PC-9 (cell line): Measurements from ENCODE around the gene RPTOR. TPM values are rescaled to one million over a fixed set of nuclear protein-coding genes. Genes with fewer than 3 reads are reported as not detected.

Experiments
- BruUV-seq: library from RNA; stranded (reverse); fragments of 400-500 nt; replicated peaks from 2 replicates; lab custom pipeline; 2021; lab: Mats Ljungman, UMichigan
- CTCF ChIA-PET: fragments of 300-600 bp; sonication (Branson Sonifier 250); formaldehyde crosslinking; loops from one replicate; lab custom pipeline; 2022; ENCODE audit warnings: antibody characterized with exemption; lab: Charles Lee
- POLR2A ChIA-PET: fragments of 300-600 bp; sonication (Branson Sonifier 250); formaldehyde crosslinking; loops from one replicate; lab custom pipeline; 2022; ENCODE audit warnings: antibody characterized with exemption; ENCODE audit not compliant: unreplicated experiment; lab: Charles Lee
- DNase-seq, 2 experiments: peaks; one replicate each; pipeline versions ENCODE4 v3.0.0 to v3.0.0-alpha.2; 2015 to 2022; ENCODE audit warnings: mixed read lengths in 1 of 2
- H2AFZ ChIP-seq: fragments of 200-600 bp; sonication (generic); 2 replicates; pipeline ENCODE4 v1.8.1; 2017; ENCODE audit warnings: antibody characterized with exemption
- H3F3A ChIP-seq: fragments of 200-600 bp; sonication (generic); 2 replicates; pipeline ENCODE4 v1.8.1; 2017; ENCODE audit warnings: antibody characterized with exemption, mild to moderate bottlenecking, low read depth; ENCODE audit not compliant: insufficient read depth
- H3K27ac ChIP-seq: fragments of 200-600 bp; sonication (generic); 2 replicates; pipeline ENCODE4 v1.6.1; 2016; ENCODE audit warnings: mixed run types
- H3K27me3 ChIP-seq: fragments of 200-600 bp; sonication (generic); 2 replicates; pipeline ENCODE4 v1.6.1; 2016; ENCODE audit warnings: low read depth, mixed run types; ENCODE audit not compliant: insufficient read depth
- H3K36me3 ChIP-seq: fragments of 200-600 bp; sonication (generic); 2 replicates; pipeline ENCODE4 v1.6.1; 2016; ENCODE audit warnings: low read depth, mixed run types
- H3K4me1 ChIP-seq: fragments of 200-600 bp; sonication (generic); replicated peaks from 2 replicates; pipeline ENCODE4 v1.6.1; 2016; ENCODE audit warnings: mixed run types; ENCODE audit not compliant: insufficient read depth
- H3K4me2 ChIP-seq: fragments of 200-600 bp; sonication (generic); 2 replicates; pipeline ENCODE4 v1.6.1; 2017; ENCODE audit warnings: mixed run types
- H3K4me3 ChIP-seq: fragments of 200-600 bp; sonication (generic); 2 replicates; pipeline ENCODE4 v1.6.1; 2016; ENCODE audit warnings: mixed run types
- H3K79me2 ChIP-seq: fragments of 200-600 bp; sonication (generic); 2 replicates; pipeline ENCODE4 v1.6.1; 2017; ENCODE audit warnings: low read depth, mixed run types
- H3K9me2 ChIP-seq: fragments of 200-600 bp; sonication (generic); 2 replicates; pipeline ENCODE4 v1.8.1; 2017; ENCODE audit warnings: mild to moderate bottlenecking; ENCODE audit not compliant: insufficient read depth
- H3K9me3 ChIP-seq: fragments of 200-600 bp; sonication (generic); 2 replicates; pipeline ENCODE4 v1.8.1; 2016; ENCODE audit warnings: low read depth; ENCODE audit not compliant: insufficient read depth
- H4K20me1 ChIP-seq: fragments of 200-600 bp; sonication (generic); 2 replicates; pipeline ENCODE4 v1.8.1; 2017; ENCODE audit not compliant: insufficient read depth
- CTCF ChIP-seq: fragments of 200-600 bp; sonication (generic); conservative IDR thresholded peaks from 2 replicates; pipeline ENCODE4 v1.6.1; 2017; ENCODE audit warnings: mixed run types, antibody characterized with exemption, mild to moderate bottlenecking, moderate library complexity
- EZH2 ChIP-seq: fragments of 200-600 bp; sonication (generic); IDR thresholded peaks from 2 replicates; pipeline ENCODE4 v1.8.0; 2017; ENCODE audit warnings: antibody characterized with exemption, low read depth
- intact Hi-C: fragments of 100-400 bp; cut with micrococcal nuclease; formaldehyde crosslinking; loops from one replicate; pipeline ENCODE4 v1.10.0; 2022; ENCODE audit not compliant: unreplicated experiment
- total RNA-seq: library from RNA; stranded (reverse); gene quantifications from 2 replicates; pipeline ENCODE4 v1.2.3, GENCODE V29; 2021

The RPTOR gene
- total RNA-seq, 1 experiment from 2014 or later = 50.8 TPM

- Histone ChIP-seq H3F3A (no peaks in the 10 kb centered on the region), H3K4me2 (no peak overlapping the region), H3K79me2 (no peaks in the 10 kb centered on the region), H4K20me1 (no peaks in the 10 kb centered on the region), H3K4me3 (no peak overlapping the region), H3K36me3 (no peaks in the 10 kb centered on the region), H3K27me3 (peaks cover 28% of the 10 kb centered on the region; the same call in 1 of the 2 replicates), H3K27ac (no peak overlapping the region), H2AFZ (no peak overlapping the region), H3K9me3 (no peaks in the 10 kb centered on the region), H3K4me1 (no peaks in the 10 kb centered on the region), H3K9me2 (no peaks in the 10 kb centered on the region)
- intact Hi-C loops = no loop called here
- TF ChIP-seq EZH2 (no peak), CTCF (no peak)
- POLR2A ChIA-PET = interaction anchor here (0.6 kb wide), 1 partner anchor 66 kb away, joined by 3 read pairs; no protein-coding TSS in a partner anchor
- DNase-seq = no peak
- CTCF ChIA-PET = no interaction called here
- BruUV-seq = no TSS peak
Observed at GRCh38 chr17:80507965-80508364, 36.7 kb upstream of the RPTOR start.

- CTCF ChIA-PET = no interaction called here
- BruUV-seq = no TSS peak
Observed at GRCh38 chr17:80509311-80509710, 35.3 kb upstream of the RPTOR start.

GRCh38 chr17:80510132-80510531 lies 34.5 kb upstream of the RPTOR start:
- Histone ChIP-seq H3K4me2 (no peak overlapping the region), H3K36me3 (no peaks in the 10 kb centered on the region), H3K4me1 (no peaks in the 10 kb centered on the region), H3K9me3 (no peaks in the 10 kb centered on the region), H3K79me2 (no peaks in the 10 kb centered on the region), H3K9me2 (no peaks in the 10 kb centered on the region), H4K20me1 (no peaks in the 10 kb centered on the region), H3K4me3 (no peak overlapping the region), H3K27me3 (peaks cover 24% of the 10 kb centered on the region; the same call in 1 of the 2 replicates), H3K27ac (no peak overlapping the region), H2AFZ (no peak overlapping the region), H3F3A (no peaks in the 10 kb centered on the region)
- TF ChIP-seq CTCF (no peak), EZH2 (no peak)
- DNase-seq = no peak
- ChIA-PET CTCF (no interaction called here), POLR2A (interaction anchor here (0.7 kb wide), 1 partner anchor 23 kb away, joined by 4 read pairs; no protein-coding TSS in a partner anchor)
- BruUV-seq = no TSS peak
- intact Hi-C loops = no loop called here

More at GRCh38 chr17:80509311-80509710, 35.3 kb upstream of the RPTOR start:
- H2AFZ ChIP-seq = no peak overlapping the region
- TF ChIP-seq CTCF (no peak), EZH2 (no peak)
- no peaks in the 10 kb centered on the region for H3K9me3 ChIP-seq
- H3K4me3 ChIP-seq = no peak overlapping the region
- no peaks in the 10 kb centered on the region for H3K79me2 ChIP-seq
- no peak for DNase-seq
- H3K4me1 ChIP-seq = no peaks in the 10 kb centered on the region
- H3K27ac ChIP-seq = no peak overlapping the region
- POLR2A ChIA-PET = no interaction called here
- H3K36me3 ChIP-seq = no peaks in the 10 kb centered on the region
- no peaks in the 10 kb centered on the region for H3K9me2 ChIP-seq
- no peaks in the 10 kb centered on the region for H3F3A ChIP-seq
- H3K27me3 ChIP-seq = peaks cover 28% of the 10 kb centered on the region; the same call in 1 of the 2 replicates
- intact Hi-C loops = no loop called here
- H4K20me1 ChIP-seq = no peaks in the 10 kb centered on the region
- no peak overlapping the region for H3K4me2 ChIP-seq
